SK-N-MC (cell line): Measurements from ENCODE around the gene HIC1.

Experiments used
- DNase-seq: peaks from one replicate; pipeline ENCODE4 v3.0.0-alpha.2; 2011; ENCODE audit warnings: low read depth, low spot score
- H3K27ac ChIP-seq: fragments of 200-600 bp; sonication (generic); 2 replicates; pipeline ENCODE4 v1.5.1; 2016; ENCODE audit warnings: mixed run types
- H3K36me3 ChIP-seq: fragments of 200-600 bp; sonication (generic); 2 replicates; pipeline ENCODE4 v1.6.1; 2017; ENCODE audit warnings: antibody characterized with exemption, low read length, mixed read lengths; ENCODE audit not compliant: insufficient read depth
- H3K4me3 ChIP-seq: fragments of 200-600 bp; sonication (generic); 2 replicates; pipeline ENCODE4 v1.5.1; 2016
- H3K9ac ChIP-seq: fragments of 200-600 bp; sonication (generic); 2 replicates; pipeline ENCODE4 v1.8.0; 2017; ENCODE audit warnings: mixed run types, mixed read lengths; ENCODE audit not compliant: insufficient read length
- H3K9me3 ChIP-seq: fragments of 200-600 bp; sonication (generic); 2 replicates; pipeline ENCODE4 v1.6.1; 2017; ENCODE audit warnings: low read depth, mild to moderate bottlenecking, antibody characterized with exemption, low read length, moderate library complexity, mixed read lengths
- EZH2 ChIP-seq: fragments of 200-600 bp; sonication (generic); IDR thresholded peaks from one replicate; pipeline ENCODE4 v1.6.1; 2017; ENCODE audit warnings: antibody characterized with exemption
- FOXP2 ChIP-seq: optimal IDR thresholded peaks from 2 replicates; pipeline ENCODE3; 2011; ENCODE audit warnings: mild to moderate bottlenecking, moderate library complexity; ENCODE audit not compliant: insufficient read depth; ENCODE audit errors: extremely low read length, control extremely low read depth
- POLR2AphosphoS5 ChIP-seq: IDR thresholded peaks from 2 replicates; pipeline ENCODE4 v1.6.1; 2012; ENCODE audit warnings: mild to moderate bottlenecking, low read depth, low read length, borderline replicate concordance

HIC1 gene

GRCh38 chr17:2055292-2056205 is 646 bp downstream of the HIC1 start:
- H3K4me3 ChIP-seq, result peak overlapping the region; percentile 78
- H3K9ac ChIP-seq, result no peak overlapping the region
- H3K27ac ChIP-seq, result no peak overlapping the region
- TF ChIP-seq POLR2AphosphoS5, result no peak
- no peak for TF ChIP-seq EZH2
- TF ChIP-seq FOXP2, result no peak
- no peaks in the 10 kb centered on the region for H3K36me3 ChIP-seq
- DNase-seq, result no peak
- no peaks in the 10 kb centered on the region for H3K9me3 ChIP-seq

GRCh38 chr17:2056206-2057174 is 1.6 kb downstream of the HIC1 start:
- DNase-seq, result no peak
- TF ChIP-seq EZH2, result no peak
- TF ChIP-seq POLR2AphosphoS5, result no peak
- TF ChIP-seq FOXP2, result no peak
- Histone ChIP-seq H3K27ac (no peak overlapping the region), H3K9me3 (no peaks in the 10 kb centered on the region), H3K36me3 (no peaks in the 10 kb centered on the region), H3K9ac (no peak overlapping the region), H3K4me3 (no peak overlapping the region)

DNA sequence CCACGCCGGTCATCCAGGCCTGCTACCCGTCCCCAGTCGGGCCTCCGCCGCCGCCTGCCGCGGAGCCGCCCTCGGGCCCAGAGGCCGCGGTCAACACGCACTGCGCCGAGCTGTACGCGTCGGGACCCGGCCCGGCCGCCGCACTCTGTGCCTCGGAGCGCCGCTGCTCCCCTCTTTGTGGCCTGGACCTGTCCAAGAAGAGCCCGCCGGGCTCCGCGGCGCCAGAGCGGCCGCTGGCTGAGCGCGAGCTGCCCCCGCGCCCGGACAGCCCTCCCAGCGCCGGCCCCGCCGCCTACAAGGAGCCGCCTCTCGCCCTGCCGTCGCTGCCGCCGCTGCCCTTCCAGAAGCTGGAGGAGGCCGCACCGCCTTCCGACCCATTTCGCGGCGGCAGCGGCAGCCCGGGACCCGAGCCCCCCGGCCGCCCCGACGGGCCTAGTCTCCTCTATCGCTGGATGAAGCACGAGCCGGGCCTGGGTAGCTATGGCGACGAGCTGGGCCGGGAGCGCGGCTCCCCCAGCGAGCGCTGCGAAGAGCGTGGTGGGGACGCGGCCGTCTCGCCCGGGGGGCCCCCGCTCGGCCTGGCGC is 2.4 kb downstream of the HIC1 start:
- TF ChIP-seq POLR2AphosphoS5 (no peak), EZH2 (no peak), FOXP2 (no peak)
- H3K36me3 ChIP-seq, result no peaks in the 10 kb centered on the region
- DNase-seq, result no peak
- H3K9me3 ChIP-seq, result no peaks in the 10 kb centered on the region
- no peak overlapping the region for H3K27ac ChIP-seq
- no peak overlapping the region for H3K4me3 ChIP-seq
- no peak overlapping the region for H3K9ac ChIP-seq

- no peaks in the 10 kb centered on the region for H3K9me3 ChIP-seq
- H3K36me3 ChIP-seq, result no peaks in the 10 kb centered on the region
- TF ChIP-seq FOXP2, result no peak
- TF ChIP-seq POLR2AphosphoS5, result no peak
- TF ChIP-seq EZH2, result no peak
- no peak overlapping the region for H3K9ac ChIP-seq
- DNase-seq, result no peak
- no peak overlapping the region for H3K4me3 ChIP-seq
- no peak overlapping the region for H3K27ac ChIP-seq
Measured at GRCh38 chr17:2057760-2058585, 3.1 kb downstream of the HIC1 start.

- no peak for DNase-seq
- H3K27ac ChIP-seq, result no peak overlapping the region
- no peak overlapping the region for H3K4me3 ChIP-seq
- no peak overlapping the region for H3K9ac ChIP-seq
- H3K36me3 ChIP-seq, result no peaks in the 10 kb centered on the region; the same call in 1 of the 2 replicates
- no peaks in the 10 kb centered on the region for H3K9me3 ChIP-seq
- TF ChIP-seq FOXP2, result no peak
- TF ChIP-seq EZH2, result no peak
- TF ChIP-seq POLR2AphosphoS5, result no peak
Measured at GRCh38 chr17:2058586-2059546, 4.0 kb downstream of the HIC1 start.

DNA sequence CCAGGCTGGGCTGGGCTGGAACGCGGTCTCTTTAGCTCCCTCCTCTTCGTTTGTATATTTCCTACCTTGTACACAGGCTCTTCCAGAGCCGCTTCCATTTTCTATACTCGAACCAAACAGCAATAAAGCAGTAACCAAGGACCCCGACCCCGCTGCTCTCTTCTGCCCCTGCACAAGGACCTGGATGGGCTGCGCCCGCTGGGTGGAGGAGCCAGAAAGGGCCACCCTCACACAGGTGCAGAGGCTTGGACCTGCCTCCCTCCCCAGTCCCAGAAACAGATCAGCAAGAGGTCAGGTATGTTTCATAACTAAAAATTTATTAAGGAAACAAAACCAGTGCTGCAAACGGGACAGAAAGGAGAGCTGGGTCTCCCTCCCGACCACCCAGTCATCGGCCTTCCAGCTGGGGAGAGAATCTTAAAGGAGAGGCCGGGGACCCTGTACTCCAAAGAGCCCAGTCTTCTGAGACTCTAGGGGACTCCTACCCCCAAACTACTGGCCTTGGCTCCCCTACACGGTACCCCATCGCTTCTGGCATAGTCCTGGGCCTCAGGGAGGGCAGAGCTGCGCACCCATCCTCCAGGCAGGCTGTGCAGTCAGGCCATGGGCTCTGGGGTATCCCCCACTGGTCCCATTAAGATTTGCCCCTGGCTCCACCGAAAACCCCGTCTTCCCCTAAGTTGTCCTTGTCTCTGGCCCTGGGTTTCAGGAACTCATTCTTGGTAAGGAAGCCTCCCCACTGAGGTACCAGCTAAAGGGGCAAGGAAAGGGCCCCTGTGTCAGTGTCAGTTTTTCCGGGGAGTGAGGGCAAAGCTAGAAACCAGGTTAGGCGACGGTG is 4.9 kb downstream of the HIC1 start:
- H3K9me3 ChIP-seq, result no peaks in the 10 kb centered on the region
- H3K4me3 ChIP-seq, result no peak overlapping the region
- no peak for TF ChIP-seq EZH2
- no peak for TF ChIP-seq FOXP2
- no peak for TF ChIP-seq POLR2AphosphoS5
- no peak overlapping the region for H3K9ac ChIP-seq
- DNase-seq, result no peak
- H3K27ac ChIP-seq, result no peak overlapping the region
- no peaks in the 10 kb centered on the region; the same call in 1 of the 2 replicates for H3K36me3 ChIP-seq
